Ovary (tissue), 9 donors: ENCODE results near the gene IL23A. TPM values are rescaled to one million over a fixed set of nuclear protein-coding genes. Genes with fewer than 3 reads are reported as not detected.
A peak's percentile ranks its signal among the peaks of the same experiment; 100 is the strongest.

Source experiments
- DNase-seq, 5 donors: peaks; one replicate each; pipeline ENCODE4 v3.0.0-alpha.2; 2019 to 2020
- H3K27ac ChIP-seq, 2 donors: fragments of 200-600 bp; one replicate each; pipeline versions ENCODE4 v1.5.1 to v1.8.0; 2019 to 2022
- H3K27me3 ChIP-seq: fragments of 200-600 bp; one replicate; pipeline ENCODE4 v1.8.0; 2022
- H3K36me3 ChIP-seq: fragments of 200-600 bp; sonication (generic); one replicate; pipeline ENCODE4 v1.5.1; 2019
- H3K4me1 ChIP-seq: one replicate; pipeline ENCODE4 v1.8.1; 2013; ENCODE audit warnings: mild to moderate bottlenecking, moderate library complexity; ENCODE audit not compliant: insufficient read depth
- H3K4me3 ChIP-seq: fragments of 200-600 bp; sonication (generic); one replicate; pipeline ENCODE4 v1.5.1; 2017
- H3K9me3 ChIP-seq, 2 donors: fragments of 200-600 bp in 1 of 2; sonication (generic) in 1 of 2; one replicate each; pipeline versions ENCODE4 v1.5.1 to v1.8.1; 2013 to 2019; ENCODE audit warnings: mild to moderate bottlenecking in 1 of 2, moderate library complexity in 1 of 2
- EP300 ChIP-seq: sonication (generic); formaldehyde crosslinking; IDR thresholded peaks from one replicate; pipeline ENCODE4 v1.6.1; 2017; ENCODE audit warnings: antibody characterized with exemption
- POLR2A ChIP-seq: fragments of 450-650 bp; IDR thresholded peaks from one replicate; pipeline ENCODE4 v1.6.1; 2017; ENCODE audit warnings: antibody characterized with exemption, mild to moderate bottlenecking, moderate library complexity
- WGBS, 3 donors: extraction: QIAGEN DNeasy Blood & Tissue Kit in 1 of 3; methylation state at CpG; one replicate each; pipeline versions ENCODE4 v1.1.5 to v1.1.7; 2013 to 2017; 5-methylcytosine and 5-hydroxymethylcytosine counted together
- intact Hi-C, 4 donors: fragments of 100-400 bp; cut with DNase I; formaldehyde crosslinking; loops; one replicate each; pipeline versions ENCODE4 v1.11.0 to v1.15.1; 2022 to 2023
- polyA plus RNA-seq, 2 donors: library from polyadenylated mRNA; stranded (reverse); fragments of 200-250 nt in 1 of 2; fragments of 350-450 nt in 1 of 2; fragmentation: Illumina TruSeq in 1 of 2; extraction: RNeasy Lipid Tissue Mini Kit (QIAGEN cat#74804) in 1 of 2; gene quantifications; one replicate each; pipeline ENCODE4 v1.2.3, GENCODE V29; 2013 to 2014
- total RNA-seq, 7 donors: library from RNA; depleted of rRNA in 2 of 7; stranded (reverse); fragments of >200 nt in 2 of 7; fragmentation: NEBNext Ultra II Directional in 3 of 7; extraction: Animal tissue kit (Norgen Biotek cat#: 25700) in 3 of 7; gene quantifications; one replicate each; pipeline versions ENCODE4 v1.1.0 to v1.2.4, GENCODE V29; 2016 to 2023
- TF ChIP-seq, protein P1 (sequence below), 3 donors: fragments of 450-650 bp in 2 of 3; fragments of 200-600 bp in 1 of 3; IDR thresholded peaks; one replicate each; pipeline versions ENCODE4 v1.5.1 to v1.8.0; 2016 to 2022; ENCODE audit warnings: antibody characterized with exemption in 3 of 3, mild to moderate bottlenecking in 1 of 3
- donor health status: DM: no; HTN: no; CAD: no; lungs with moderate emphysema.
- donor health status: DM: no; HTN: no; CAD: no.
- donor health status: Bipolar disorder and iron deficiency.
- donor health status: DM: yes; HTN: yes; CAD: no.
- donor health status: DM: no; HTN: no; CAD: no.
- donor health status: DM: yes; HTN: yes; CAD: no.

IL23A gene
- total and polyA plus RNA-seq, 9 donors = 0.16 to 0.35 (median 0.23) TPM; not detected in 6

DNA sequence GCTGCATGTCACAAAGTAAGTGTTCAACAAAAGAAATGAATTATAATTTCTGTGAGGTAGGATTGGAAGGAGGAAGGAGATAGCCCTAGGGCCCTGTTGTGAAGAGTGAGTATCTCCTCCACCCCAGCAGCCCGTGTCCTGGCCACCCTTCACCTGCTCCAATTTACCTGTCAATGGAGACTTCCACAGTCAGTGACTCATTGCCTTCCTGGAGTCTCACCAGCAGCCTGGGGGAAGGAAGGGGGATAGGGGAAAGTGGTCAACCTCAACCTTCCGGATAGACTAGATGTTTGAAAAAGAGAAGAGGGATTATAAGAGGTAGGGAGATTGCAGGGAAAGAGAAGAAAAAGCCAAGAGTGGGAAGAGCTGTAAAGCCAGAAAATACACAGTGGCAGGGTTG is 12.0 kb downstream of the IL23A start:
- Histone ChIP-seq H3K4me1 (no peaks in the 10 kb centered on the region), H3K36me3 (no peaks in the 10 kb centered on the region), H3K4me3 (no peak overlapping the region), H3K27me3 (no peaks in the 10 kb centered on the region), H3K9me3 (no peaks in the 10 kb centered on the region), H3K27ac (no peak overlapping the region)
- intact Hi-C loops = loop anchor here in 1 of 4 donors (10.0 kb wide), 1 partner anchor 104 kb away; the partner anchor contains the start of gene MIP
- DNase-seq = no peak
- TF ChIP-seq POLR2A (no peak), EP300 (no peak)
- TF ChIP-seq, protein P1, sequence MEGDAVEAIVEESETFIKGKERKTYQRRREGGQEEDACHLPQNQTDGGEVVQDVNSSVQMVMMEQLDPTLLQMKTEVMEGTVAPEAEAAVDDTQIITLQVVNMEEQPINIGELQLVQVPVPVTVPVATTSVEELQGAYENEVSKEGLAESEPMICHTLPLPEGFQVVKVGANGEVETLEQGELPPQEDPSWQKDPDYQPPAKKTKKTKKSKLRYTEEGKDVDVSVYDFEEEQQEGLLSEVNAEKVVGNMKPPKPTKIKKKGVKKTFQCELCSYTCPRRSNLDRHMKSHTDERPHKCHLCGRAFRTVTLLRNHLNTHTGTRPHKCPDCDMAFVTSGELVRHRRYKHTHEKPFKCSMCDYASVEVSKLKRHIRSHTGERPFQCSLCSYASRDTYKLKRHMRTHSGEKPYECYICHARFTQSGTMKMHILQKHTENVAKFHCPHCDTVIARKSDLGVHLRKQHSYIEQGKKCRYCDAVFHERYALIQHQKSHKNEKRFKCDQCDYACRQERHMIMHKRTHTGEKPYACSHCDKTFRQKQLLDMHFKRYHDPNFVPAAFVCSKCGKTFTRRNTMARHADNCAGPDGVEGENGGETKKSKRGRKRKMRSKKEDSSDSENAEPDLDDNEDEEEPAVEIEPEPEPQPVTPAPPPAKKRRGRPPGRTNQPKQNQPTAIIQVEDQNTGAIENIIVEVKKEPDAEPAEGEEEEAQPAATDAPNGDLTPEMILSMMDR (IDR thresholded peaks at IDR 0.05) = no peak
- 79 to 84% (median 83%) methylated on average over 2 of the region's 2 CpGs for WGBS, 3 donors

DNA sequence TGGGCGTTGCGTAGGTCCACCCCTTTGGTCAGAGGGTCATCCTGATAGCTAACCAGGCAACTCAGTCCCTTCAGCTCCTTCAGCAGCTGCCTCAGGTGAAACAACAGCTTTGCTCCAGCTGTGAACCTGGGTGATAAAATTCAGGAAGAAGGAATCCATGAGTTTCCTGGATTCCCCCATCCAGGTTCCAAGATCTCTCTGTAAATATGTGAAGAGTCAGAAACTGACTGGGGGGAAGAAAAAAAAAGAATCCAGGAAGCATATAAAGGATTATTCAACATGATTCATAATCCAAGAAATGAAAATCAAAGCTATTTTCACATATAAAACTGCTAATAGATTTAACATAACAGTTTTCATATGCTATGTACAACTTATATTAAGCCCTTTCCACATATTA is 12.6 kb downstream of the IL23A start:
- DNase-seq = no peak
- Histone ChIP-seq H3K4me3 (no peak overlapping the region), H3K4me1 (no peaks in the 10 kb centered on the region), H3K27me3 (no peaks in the 10 kb centered on the region), H3K9me3 (no peaks in the 10 kb centered on the region), H3K27ac (no peak overlapping the region), H3K36me3 (no peaks in the 10 kb centered on the region)
- no peak for TF ChIP-seq POLR2A
- TF ChIP-seq EP300 = no peak
- TF ChIP-seq, protein P1 (IDR thresholded peaks at IDR 0.05) = no peak
- 86 to 92% (median 92%) methylated on average over 2 of the region's 2 CpGs for WGBS, 3 donors
- intact Hi-C loops = loop anchor here in 1 of 4 donors (10.0 kb wide), 1 partner anchor 103 kb away; the partner anchor contains the start of gene MIP

DNA sequence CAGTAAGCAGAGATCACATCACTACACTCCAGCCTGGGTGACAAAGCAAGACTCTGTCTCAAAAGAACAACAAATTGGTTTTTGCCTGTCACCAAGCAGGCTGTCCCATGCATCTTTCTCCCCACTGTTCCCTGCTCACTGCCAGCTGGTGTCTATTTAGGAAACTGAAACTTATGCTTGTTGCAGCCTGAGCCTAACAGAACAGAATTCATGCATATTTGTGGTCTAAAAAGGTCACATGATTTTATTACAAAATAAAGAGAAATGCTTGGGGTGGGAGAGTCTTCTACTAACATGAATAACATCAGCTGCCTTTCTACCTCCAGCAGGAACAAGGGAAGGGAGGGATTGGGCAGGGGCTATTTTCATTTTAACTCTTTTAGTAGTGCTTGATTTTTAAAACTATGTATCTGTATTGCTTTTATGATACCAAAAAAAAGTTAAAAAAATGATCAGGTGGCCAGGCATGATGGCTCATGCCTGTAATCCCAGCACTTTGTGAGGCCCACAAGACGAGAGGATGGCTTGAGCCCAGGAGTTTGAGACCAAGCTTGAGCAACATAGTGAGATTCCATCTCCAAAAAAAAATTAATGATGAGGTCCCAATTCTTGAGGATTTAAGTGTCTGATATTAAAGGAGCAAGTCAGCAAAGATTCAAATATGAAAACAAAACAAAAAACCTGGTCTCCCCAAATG is 20.3 kb downstream of the IL23A start:
- TF ChIP-seq, protein P1 (IDR thresholded peaks at IDR 0.05) = no peak
- TF ChIP-seq POLR2A (no peak), EP300 (no peak)

DNA sequence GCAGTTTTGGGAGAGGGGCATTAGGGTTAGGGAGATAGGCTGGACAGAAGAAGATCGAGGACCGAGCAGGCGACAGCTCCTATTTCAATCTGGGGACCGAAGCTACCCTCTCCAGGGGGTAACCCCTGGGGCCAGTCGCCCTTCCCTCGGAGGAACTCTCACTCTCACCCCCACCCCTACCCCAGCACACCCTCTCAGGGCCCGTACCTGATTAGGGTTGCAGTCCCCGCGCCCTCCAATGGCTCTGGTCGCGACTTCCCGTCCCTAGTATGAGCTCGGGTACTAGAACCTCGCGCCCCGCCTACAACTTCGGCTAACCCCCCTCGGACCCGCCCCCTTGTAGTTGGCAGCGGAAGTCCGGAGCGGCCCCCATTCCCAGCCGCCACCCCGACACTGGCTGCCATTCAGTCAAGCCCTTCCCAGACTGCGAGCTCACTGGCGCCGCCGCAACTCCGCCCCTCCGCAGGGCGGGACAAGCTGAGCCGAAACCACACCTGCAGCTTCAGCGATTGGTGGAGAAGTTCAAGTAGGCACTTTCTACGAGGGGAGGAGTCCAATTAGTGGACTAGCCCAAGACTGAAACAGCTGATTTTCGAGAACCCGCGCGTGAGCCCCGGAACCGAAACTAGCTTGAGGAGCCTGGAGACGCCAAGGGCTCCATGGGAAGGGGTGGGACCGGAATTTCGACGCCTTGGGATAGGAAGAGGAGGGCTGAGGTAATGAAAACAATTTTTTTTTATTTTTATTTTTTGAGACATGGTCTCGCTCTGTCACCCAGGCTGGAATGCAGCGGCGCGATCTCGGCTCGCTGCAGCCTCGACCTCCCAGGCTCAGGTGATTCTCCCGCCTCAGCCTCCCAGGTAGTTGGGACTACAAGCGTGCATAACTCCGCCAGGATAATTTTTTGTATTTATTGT is 21.4 kb downstream of the IL23A start, which contains the start of gene STAT2:
Gene STAT2, minus strand, starts transcription at position 257 of the 917 bp plus-strand sequence. CDS start 3,536 bp downstream, outside the sequence.
- Histone ChIP-seq H3K27me3 (no peaks in the 10 kb centered on the region), H3K4me1 (peaks cover 6% of the 10 kb centered on the region), H3K27ac (peak within 1 kb of the TSS; percentile 32 to 83), H3K36me3 (no peaks in the 10 kb centered on the region), H3K9me3 (no peaks in the 10 kb centered on the region), H3K4me3 (peak within 1 kb of the TSS; percentile 83)
- 0% methylated on average over 48 to 54 of the region's 54 CpGs for WGBS, 3 donors
- peak; percentile 98 to 99 (median 98) for DNase-seq
- TF ChIP-seq, protein P1 (IDR thresholded peaks at IDR 0.05) = no peak
- TF ChIP-seq POLR2A = peak; percentile 33
- peak; percentile 76 for TF ChIP-seq EP300
- intact Hi-C loops = loop anchor here in 1 of 4 donors (10.0 kb wide), 1 partner anchor 95 kb away; the partner anchor contains the start of gene MIP

More for the DNA sequence above, 20.3 kb downstream of the IL23A start:
- Histone ChIP-seq H3K9me3 (no peaks in the 10 kb centered on the region), H3K27ac (peak overlapping the region in 1 of 2 donors; percentile 83), H3K4me1 (peaks cover 6% of the 10 kb centered on the region), H3K27me3 (no peaks in the 10 kb centered on the region), H3K4me3 (peak overlapping the region; percentile 83), H3K36me3 (no peaks in the 10 kb centered on the region)
- intact Hi-C loops = loop anchor here in 1 of 4 donors (10.0 kb wide), 1 partner anchor 96 kb away; the partner anchor contains the start of gene MIP
- 0% methylated on average over 1 of the region's 1 CpG for WGBS, 3 donors
- DNase-seq = no peak
